NCI-H2107 treated with DMSO at 0.1 percent for 48 hours (cell line): ENCODE data around the gene CCDC69.
"Not testable (repeated sequence)": the region's sequence is repeated elsewhere in the genome, so short reads cannot be mapped to it uniquely, and the experiment has no call there.

Experiments used
- DNase-seq: peaks from one replicate; lab custom pipeline; 2025; ENCODE audit not compliant: unreplicated experiment; lab: John Stamatoyannopoulos, UW

CCDC69 gene

GRCh38 chr5:151223447-151224264, at the start of gene CCDC69:
Gene CCDC69 (minus strand): TSS chr5:151224092. CDS start chr5:151223970, 122 bp downstream.
- peak; percentile 0 for DNase-seq

DNA sequence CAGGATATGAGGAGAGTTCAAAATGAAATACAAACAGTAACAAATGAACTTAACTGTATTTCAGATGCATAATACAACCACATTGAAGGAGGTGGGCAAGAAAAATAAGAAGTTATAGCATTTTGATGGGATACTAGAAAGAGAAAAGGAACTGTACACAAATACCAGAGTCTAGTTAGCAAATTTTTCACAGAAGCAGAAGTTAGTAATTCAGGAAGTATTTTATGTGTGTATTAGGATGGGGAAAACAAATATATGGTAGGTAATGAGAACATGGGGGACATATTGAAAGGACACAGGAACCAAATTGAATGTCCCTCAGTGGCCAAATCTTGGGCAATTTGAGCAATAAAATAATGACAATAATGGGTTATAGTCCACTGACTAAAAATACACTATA, 47.4 kb upstream of the CCDC69 start:
- no peak for DNase-seq

DNA sequence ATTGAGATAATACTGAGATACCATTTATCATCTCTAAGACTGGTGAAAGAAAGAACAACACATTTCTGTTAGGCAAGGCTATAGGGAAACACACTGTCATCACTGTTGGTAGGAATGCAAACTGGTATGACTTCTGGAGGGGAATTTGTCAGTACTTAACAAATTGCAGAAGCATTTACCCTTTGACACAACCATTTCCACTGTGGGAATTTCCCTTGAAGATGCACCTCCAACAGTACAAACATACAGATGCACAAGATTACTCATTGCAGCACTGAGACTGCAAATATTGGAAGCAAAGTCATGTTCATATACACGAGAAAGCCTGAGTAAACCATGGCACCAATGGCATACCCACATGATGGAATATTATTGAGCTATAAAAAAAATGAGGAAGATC, 46.7 kb upstream of the CCDC69 start:
- DNase-seq: no peak

- no peak for DNase-seq
These were observed 43.8 kb upstream of the CCDC69 start for GRCh38 chr5:151267491-151268260.

GRCh38 chr5:151264113-151264512, 40.2 kb upstream of the CCDC69 start:
- no peak for DNase-seq

- no peak for DNase-seq
These were observed 38.6 kb upstream of the CCDC69 start for GRCh38 chr5:151262532-151262931.

DNA sequence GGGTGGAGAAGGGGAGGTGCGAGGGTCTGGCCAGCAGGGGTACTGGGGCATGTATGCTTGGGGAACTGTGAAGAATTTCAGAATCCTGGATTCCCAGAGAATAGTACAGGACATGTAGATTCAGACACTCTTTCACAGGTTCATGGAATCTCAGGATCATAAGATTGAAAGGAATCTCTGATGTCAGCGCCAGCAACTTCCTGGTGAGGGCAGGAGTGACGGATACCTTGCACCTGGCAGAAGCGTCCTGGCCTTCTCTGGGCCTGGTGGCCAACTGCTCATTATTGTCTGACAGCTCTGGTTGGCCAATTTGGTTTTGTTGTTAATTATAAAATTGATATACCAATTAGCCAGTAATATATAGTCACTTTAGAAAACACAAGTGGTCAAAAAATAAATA, 36.0 kb upstream of the CCDC69 start:
- no peak for DNase-seq

DNA sequence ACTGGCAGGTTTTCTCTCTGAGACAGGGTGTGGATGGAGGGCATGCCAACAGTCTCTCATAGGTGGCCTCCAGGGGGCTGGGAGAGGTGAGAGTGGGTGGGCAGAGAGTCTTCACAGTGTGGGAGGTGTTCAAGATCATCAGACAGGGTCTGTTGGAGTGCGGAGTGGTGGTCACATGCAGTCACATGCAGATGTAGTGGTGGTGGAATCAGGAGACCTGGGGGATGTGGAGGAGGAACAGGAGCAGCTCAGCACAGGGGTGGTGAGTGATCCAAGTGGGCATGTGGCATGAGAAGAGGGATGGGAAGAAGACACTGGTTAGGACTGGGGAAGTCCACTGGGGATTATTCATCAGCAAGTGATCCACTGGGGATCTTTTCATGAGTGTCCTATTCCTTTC, 34.9 kb upstream of the CCDC69 start:
- DNase-seq: no peak

- DNase-seq: no peak
These were observed 34.3 kb upstream of the CCDC69 start for GRCh38 chr5:151258201-151258611.

DNA sequence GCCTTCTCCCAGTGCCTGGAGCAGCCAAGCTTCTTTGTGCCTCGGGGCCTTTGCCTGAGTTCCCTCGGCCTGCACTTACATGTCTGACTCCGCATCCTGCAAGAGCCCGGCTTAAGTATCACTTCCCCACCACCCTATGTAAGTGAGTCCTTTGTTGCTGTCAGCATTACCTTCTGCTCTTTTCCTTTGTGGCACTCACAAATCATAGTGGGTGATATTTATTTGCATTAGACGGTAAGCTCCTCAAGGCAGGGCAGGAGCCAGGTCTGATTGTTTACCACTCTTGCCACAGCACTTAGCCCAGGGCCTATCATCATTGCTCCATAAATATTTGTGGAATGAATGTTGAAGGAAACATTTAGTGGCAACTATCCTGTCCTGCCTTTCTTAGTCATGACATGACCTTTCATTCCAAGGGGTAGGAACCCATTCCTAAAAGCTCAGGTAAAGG, 33.9 kb upstream of the CCDC69 start:
- DNase-seq: no peak

DNA sequence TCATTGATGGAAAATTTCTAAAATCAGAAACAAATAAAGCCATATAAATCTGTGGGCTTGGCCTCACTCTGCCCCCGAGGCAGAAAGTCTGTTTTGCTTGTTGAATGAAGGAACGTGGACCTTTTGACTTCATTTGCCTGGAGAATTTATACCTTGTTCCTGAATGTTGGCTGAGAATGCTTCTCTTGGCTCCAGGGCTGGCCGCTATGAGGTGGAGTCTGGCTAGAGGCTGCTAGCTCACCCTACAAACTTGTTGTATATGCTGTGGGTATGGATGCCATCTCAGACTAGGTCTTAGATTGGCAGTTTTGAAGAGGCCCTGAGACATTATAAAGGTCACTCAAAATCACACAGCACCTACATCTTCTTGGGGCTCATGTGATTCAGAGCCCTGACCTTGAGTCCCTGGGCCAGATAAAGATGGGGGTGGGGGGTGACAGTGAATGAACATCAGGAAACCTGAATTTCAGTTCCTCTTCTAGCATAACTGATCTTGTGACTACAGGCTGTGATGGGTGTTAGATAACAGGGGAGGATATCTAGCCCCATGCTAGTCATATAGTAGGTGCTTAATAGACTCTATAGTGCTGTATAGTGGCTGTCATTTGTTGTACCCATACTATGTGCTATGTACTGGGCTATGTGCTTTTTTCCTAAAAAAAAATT, 31.9 kb upstream of the CCDC69 start:
- DNase-seq: no peak

DNA sequence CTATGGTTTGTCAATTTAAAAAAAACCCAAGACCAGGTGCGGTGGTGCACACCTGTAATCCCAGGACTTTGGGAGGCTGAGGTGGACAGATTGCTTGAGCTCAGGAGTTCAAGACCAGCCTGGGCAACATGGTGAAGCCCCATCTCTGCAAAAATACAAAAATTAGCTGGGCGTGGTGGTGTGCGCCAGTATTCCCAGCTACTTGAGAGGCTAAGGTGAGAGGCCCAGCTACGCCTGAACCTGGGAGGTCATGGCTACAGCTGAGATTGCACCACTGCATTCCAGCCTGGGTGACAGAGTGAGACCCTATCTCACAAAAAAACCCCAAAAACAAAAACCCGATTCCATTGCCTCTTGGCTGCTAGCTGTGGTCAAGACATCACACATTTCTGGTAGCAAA, 31.1 kb upstream of the CCDC69 start:
- DNase-seq: not testable (repeated sequence)

GRCh38 chr5:151254556-151254955, 30.7 kb upstream of the CCDC69 start:
- DNase-seq: no peak

GRCh38 chr5:151253605-151253950, 29.7 kb upstream of the CCDC69 start:
- no peak for DNase-seq

GRCh38 chr5:151252762-151253604, 29.1 kb upstream of the CCDC69 start, which contains the start of gene GM2A:
Gene GM2A (plus strand): TSS chr5:151253185. CDS start chr5:151253217, 32 bp downstream.
- DNase-seq: peak; percentile 62

DNA sequence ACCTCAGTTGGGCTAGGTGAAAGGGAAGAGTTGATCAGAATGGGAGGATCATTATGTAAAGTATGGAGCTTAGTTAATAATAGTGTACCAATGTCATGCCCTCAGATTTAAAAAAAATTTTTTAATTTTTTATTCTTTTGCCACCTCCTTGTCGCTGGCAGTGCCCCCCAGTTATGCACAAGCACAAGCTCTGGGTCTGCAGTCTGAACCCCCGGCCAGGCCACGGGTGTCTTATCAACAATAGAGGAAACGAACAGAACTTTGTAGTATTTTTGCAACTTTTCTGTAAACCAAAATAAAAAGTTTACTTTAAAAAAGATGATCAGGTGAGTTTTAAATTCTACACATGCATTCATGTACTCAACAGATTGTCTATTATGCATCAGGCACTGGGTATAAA, 27.7 kb upstream of the CCDC69 start:
- DNase-seq: no peak

- no peak for DNase-seq
These were observed 27.2 kb upstream of the CCDC69 start for GRCh38 chr5:151251001-151251551.

GRCh38 chr5:151250346-151251000, 26.6 kb upstream of the CCDC69 start:
- DNase-seq: no peak

- DNase-seq: no peak
These were observed 25.4 kb upstream of the CCDC69 start for GRCh38 chr5:151249281-151249680.

DNA sequence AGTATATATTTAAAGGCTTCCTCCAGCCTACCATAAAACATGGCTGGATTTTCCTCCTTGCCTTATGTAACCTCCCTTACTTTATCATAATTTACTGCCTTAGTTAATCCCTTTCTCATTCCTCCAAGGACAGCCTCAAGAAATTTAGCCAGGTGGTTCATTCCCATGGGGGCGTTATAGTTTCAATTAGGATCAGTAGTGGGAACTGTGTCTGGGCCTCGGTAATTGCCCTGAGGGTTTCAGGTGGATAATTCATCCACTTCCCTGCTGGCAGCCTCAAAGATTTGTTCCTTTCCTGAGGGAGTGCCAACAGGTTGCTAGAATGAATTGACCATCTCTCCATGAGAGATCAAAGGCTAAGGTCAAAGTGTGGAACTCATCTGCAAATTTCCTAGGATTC, 24.8 kb upstream of the CCDC69 start:
- DNase-seq: no peak
